Liver (tissue), 9 donors: ENCODE results near the gene NF2. TPM values are rescaled to one million over a fixed set of nuclear protein-coding genes. Genes with fewer than 3 reads are reported as not detected.
A peak's percentile ranks its signal among the peaks of the same experiment; 100 is the strongest.

Source experiments
- DNase-seq: peaks from one replicate; pipeline ENCODE4 v3.0.0-alpha.2; 2017; ENCODE audit warnings: low spot score
- H3K27ac ChIP-seq, 2 donors: one replicate each; pipeline ENCODE4 v1.7.0; 2013; ENCODE audit warnings: inconsistent platforms in 2 of 2, low read length in 2 of 2, control low read depth in 1 of 2, low read depth in 1 of 2, mild to moderate bottlenecking in 1 of 2
- H3K27me3 ChIP-seq, 4 donors: one replicate each; pipeline versions ENCODE4 v1.6.1 to v1.7.0; 2013; ENCODE audit warnings: low read length in 3 of 4, inconsistent platforms in 1 of 4, mild to moderate bottlenecking in 1 of 4, moderate library complexity in 1 of 4; ENCODE audit not compliant: control insufficient read depth in 4 of 4, insufficient read depth in 4 of 4
- H3K36me3 ChIP-seq, 4 donors: one replicate each; pipeline versions ENCODE4 v1.6.1 to v1.7.0; 2013; ENCODE audit warnings: low read length in 3 of 4, mild to moderate bottlenecking in 3 of 4, low read depth in 1 of 4, moderate library complexity in 1 of 4; ENCODE audit not compliant: control insufficient read depth in 4 of 4, insufficient read depth in 3 of 4
- H3K4me1 ChIP-seq, 4 donors: one replicate each; pipeline versions ENCODE4 v1.6.1 to v1.7.0; 2013; ENCODE audit warnings: low read length in 3 of 4, mild to moderate bottlenecking in 3 of 4, moderate library complexity in 1 of 4; ENCODE audit not compliant: control insufficient read depth in 4 of 4, insufficient read depth in 4 of 4
- H3K4me3 ChIP-seq, 3 donors: one replicate each; pipeline versions ENCODE4 v1.6.1 to v1.7.0; 2013; ENCODE audit warnings: low read length in 3 of 3, control low read depth in 1 of 3, low read depth in 1 of 3, mild to moderate bottlenecking in 1 of 3
- H3K9ac ChIP-seq, 2 donors: one replicate each; pipeline ENCODE4 v1.7.0; 2013; ENCODE audit warnings: low read length in 2 of 2, mild to moderate bottlenecking in 2 of 2, moderate library complexity in 2 of 2, control low read depth in 1 of 2, low read depth in 1 of 2
- H3K9me3 ChIP-seq, 4 donors: one replicate each; pipeline versions ENCODE4 v1.6.1 to v1.7.0; 2013; ENCODE audit warnings: low read length in 3 of 4; ENCODE audit not compliant: control insufficient read depth in 4 of 4
- EGR1 ChIP-seq, 2 donors: IDR thresholded peaks; 2 replicates each; pipeline ENCODE4 v1.6.1; 2016 to 2018; ENCODE audit warnings: antibody characterized with exemption in 2 of 2, low read depth in 2 of 2
- FOXA1 ChIP-seq: IDR thresholded peaks from 2 replicates; pipeline ENCODE4 v1.6.1; 2016; ENCODE audit warnings: antibody characterized with exemption
- FOXA2 ChIP-seq: IDR thresholded peaks from 2 replicates; pipeline ENCODE4 v1.6.1; 2016; ENCODE audit warnings: antibody characterized with exemption
- GABPA ChIP-seq, 2 donors: IDR thresholded peaks in 1 of 2; conservative IDR thresholded peaks in 1 of 2; 2 replicates each; pipeline ENCODE4 v1.6.1; 2016; ENCODE audit warnings: antibody characterized with exemption in 2 of 2, mild to moderate bottlenecking in 1 of 2, moderate library complexity in 1 of 2
- HNF4A ChIP-seq, 2 donors: conservative IDR thresholded peaks; 2 replicates each; pipeline ENCODE4 v1.6.1; 2016; ENCODE audit warnings: antibody characterized with exemption in 2 of 2, mild to moderate bottlenecking in 2 of 2
- HNF4G ChIP-seq: IDR thresholded peaks from 2 replicates; pipeline ENCODE4 v1.6.1; 2016; ENCODE audit warnings: antibody characterized with exemption
- JUND ChIP-seq, 2 donors: IDR thresholded peaks; 2 replicates each; pipeline ENCODE4 v1.6.1; 2016; ENCODE audit warnings: antibody characterized with exemption in 2 of 2
- NR2F2 ChIP-seq: IDR thresholded peaks from 2 replicates; pipeline ENCODE4 v1.6.1; 2016; ENCODE audit warnings: antibody characterized with exemption
- RAD21 ChIP-seq, 2 donors: IDR thresholded peaks; 2 replicates each; pipeline ENCODE4 v1.6.1; 2016; ENCODE audit warnings: antibody characterized with exemption in 2 of 2, mild to moderate bottlenecking in 2 of 2
- RXRA ChIP-seq, 2 donors: IDR thresholded peaks; 2 replicates each; pipeline ENCODE4 v1.6.1; 2017 to 2018; ENCODE audit warnings: antibody characterized with exemption in 2 of 2, mild to moderate bottlenecking in 1 of 2
- SP1 ChIP-seq: IDR thresholded peaks from 2 replicates; pipeline ENCODE4 v1.6.1; 2018; ENCODE audit warnings: antibody characterized with exemption, mild to moderate bottlenecking
- TAF1 ChIP-seq: conservative IDR thresholded peaks from 2 replicates; pipeline ENCODE4 v1.6.1; 2016; ENCODE audit warnings: antibody characterized with exemption, mild to moderate bottlenecking
- YY1 ChIP-seq: IDR thresholded peaks from 2 replicates; pipeline ENCODE4 v1.6.1; 2016; ENCODE audit warnings: antibody characterized with exemption, mild to moderate bottlenecking
- WGBS: extraction: QIAGEN DNeasy Blood & Tissue Kit; methylation state at CpG from one replicate; pipeline ENCODE4 v1.1.7; 2013; 5-methylcytosine and 5-hydroxymethylcytosine counted together
- polyA plus RNA-seq, 2 donors: library from polyadenylated mRNA; stranded (reverse) in 1 of 2; unstranded in 1 of 2; fragments of 200-250 nt in 1 of 2; fragments of >200 nt in 1 of 2; fragmentation: Nextera tagmentation in 1 of 2; extraction: Ambion mirVana in 1 of 2; gene quantifications; one replicate each; pipeline versions ENCODE4 v1.2.1 to v1.2.3, GENCODE V29; 2013 to 2015
- total RNA-seq, 2 donors: library from RNA; depleted of rRNA; stranded (reverse); fragments of >200 nt; gene quantifications; one replicate each; pipeline ENCODE4 v1.2.3, GENCODE V29; 2014
- TF ChIP-seq, protein P1 (sequence below): fragments of 150-350 bp; IDR thresholded peaks from 2 replicates; pipeline ENCODE4 v1.5.1; 2017; ENCODE audit warnings: improper control_type of control experiment, low read depth, low read length; ENCODE audit not compliant: missing input control
- TF ChIP-seq, protein P2 (sequence below): IDR thresholded peaks from 2 replicates; pipeline ENCODE4 v1.6.1; 2016; ENCODE audit warnings: antibody characterized with exemption, mild to moderate bottlenecking
- TF ChIP-seq, protein P3 (sequence below): IDR thresholded peaks from 2 replicates; pipeline ENCODE4 v1.6.1; 2016; ENCODE audit warnings: antibody characterized with exemption
- TF ChIP-seq, protein P4 (sequence below): IDR thresholded peaks from 2 replicates; pipeline ENCODE4 v1.6.1; 2016; ENCODE audit warnings: antibody characterized with exemption
- TF ChIP-seq, protein P5 (sequence below): IDR thresholded peaks from 2 replicates; pipeline ENCODE4 v1.6.1; 2016; ENCODE audit warnings: antibody characterized with exemption
- donor health status: healthy.
- donor health status: healthy.
- donor health status: healthy.
- donor health status: healthy.
- donor health status: healthy.

NF2 gene
- total and polyA plus RNA-seq, 4 donors = 6.2 to 25.2 (median 11.2) TPM

DNA sequence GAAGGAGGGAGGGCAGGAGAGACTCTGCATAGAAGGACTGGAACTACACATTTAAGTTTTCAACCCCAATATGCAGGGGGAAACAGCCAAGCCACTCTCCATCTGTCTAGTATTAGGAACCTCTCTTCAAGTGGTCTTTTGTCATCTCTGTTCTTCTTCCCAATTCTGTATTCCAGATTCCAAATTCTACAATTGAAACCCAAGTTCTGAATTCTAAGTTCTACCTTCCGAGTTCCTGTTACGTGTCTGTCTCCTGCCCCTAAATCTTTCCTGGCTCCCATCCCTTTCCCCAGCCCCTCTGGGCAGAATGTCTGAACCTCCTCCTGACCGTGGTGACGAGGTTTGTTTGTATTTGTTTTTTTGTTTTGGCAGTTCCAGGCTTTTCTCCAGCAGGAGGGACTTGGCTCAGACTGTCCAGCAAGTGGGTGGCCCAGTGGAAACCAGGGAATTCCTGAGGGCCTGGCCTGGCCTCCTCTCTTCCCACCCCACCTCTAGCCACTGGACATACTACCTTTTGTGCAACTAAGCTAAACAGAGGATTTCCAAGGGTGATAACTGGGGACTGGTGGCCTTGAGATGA, 48.3 kb upstream of the NF2 start:
- TF ChIP-seq, protein P1, sequence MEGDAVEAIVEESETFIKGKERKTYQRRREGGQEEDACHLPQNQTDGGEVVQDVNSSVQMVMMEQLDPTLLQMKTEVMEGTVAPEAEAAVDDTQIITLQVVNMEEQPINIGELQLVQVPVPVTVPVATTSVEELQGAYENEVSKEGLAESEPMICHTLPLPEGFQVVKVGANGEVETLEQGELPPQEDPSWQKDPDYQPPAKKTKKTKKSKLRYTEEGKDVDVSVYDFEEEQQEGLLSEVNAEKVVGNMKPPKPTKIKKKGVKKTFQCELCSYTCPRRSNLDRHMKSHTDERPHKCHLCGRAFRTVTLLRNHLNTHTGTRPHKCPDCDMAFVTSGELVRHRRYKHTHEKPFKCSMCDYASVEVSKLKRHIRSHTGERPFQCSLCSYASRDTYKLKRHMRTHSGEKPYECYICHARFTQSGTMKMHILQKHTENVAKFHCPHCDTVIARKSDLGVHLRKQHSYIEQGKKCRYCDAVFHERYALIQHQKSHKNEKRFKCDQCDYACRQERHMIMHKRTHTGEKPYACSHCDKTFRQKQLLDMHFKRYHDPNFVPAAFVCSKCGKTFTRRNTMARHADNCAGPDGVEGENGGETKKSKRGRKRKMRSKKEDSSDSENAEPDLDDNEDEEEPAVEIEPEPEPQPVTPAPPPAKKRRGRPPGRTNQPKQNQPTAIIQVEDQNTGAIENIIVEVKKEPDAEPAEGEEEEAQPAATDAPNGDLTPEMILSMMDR = peak; percentile 16
- TF ChIP-seq NR2F2 (no peak), RXRA (IDR thresholded peaks at IDR 0.05) (peak; percentile 46 to 67), FOXA1 (no peak), SP1 (peak; percentile 38), YY1 (peak; percentile 31), HNF4G (no peak), HNF4A (conservative IDR thresholded peaks at IDR 0.05) (peak; percentile 33 to 36), JUND (IDR thresholded peaks at IDR 0.05) (peak in 1 of 2 donors; percentile 34), TAF1 (no peak), GABPA (IDR thresholded peaks at IDR 0.05 in 1 of 2, conservative IDR thresholded peaks at IDR 0.05 in 1 of 2) (peak; percentile 37 to 68), FOXA2 (peak; percentile 19), RAD21 (IDR thresholded peaks at IDR 0.05) (peak; percentile 39 to 59), EGR1 (IDR thresholded peaks at IDR 0.05; ENCODE audit: low read depth in 2 of 2) (peak; percentile 36 to 58)
- TF ChIP-seq, protein P2, sequence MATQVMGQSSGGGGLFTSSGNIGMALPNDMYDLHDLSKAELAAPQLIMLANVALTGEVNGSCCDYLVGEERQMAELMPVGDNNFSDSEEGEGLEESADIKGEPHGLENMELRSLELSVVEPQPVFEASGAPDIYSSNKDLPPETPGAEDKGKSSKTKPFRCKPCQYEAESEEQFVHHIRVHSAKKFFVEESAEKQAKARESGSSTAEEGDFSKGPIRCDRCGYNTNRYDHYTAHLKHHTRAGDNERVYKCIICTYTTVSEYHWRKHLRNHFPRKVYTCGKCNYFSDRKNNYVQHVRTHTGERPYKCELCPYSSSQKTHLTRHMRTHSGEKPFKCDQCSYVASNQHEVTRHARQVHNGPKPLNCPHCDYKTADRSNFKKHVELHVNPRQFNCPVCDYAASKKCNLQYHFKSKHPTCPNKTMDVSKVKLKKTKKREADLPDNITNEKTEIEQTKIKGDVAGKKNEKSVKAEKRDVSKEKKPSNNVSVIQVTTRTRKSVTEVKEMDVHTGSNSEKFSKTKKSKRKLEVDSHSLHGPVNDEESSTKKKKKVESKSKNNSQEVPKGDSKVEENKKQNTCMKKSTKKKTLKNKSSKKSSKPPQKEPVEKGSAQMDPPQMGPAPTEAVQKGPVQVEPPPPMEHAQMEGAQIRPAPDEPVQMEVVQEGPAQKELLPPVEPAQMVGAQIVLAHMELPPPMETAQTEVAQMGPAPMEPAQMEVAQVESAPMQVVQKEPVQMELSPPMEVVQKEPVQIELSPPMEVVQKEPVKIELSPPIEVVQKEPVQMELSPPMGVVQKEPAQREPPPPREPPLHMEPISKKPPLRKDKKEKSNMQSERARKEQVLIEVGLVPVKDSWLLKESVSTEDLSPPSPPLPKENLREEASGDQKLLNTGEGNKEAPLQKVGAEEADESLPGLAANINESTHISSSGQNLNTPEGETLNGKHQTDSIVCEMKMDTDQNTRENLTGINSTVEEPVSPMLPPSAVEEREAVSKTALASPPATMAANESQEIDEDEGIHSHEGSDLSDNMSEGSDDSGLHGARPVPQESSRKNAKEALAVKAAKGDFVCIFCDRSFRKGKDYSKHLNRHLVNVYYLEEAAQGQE = peak; percentile 55
- TF ChIP-seq, protein P3, sequence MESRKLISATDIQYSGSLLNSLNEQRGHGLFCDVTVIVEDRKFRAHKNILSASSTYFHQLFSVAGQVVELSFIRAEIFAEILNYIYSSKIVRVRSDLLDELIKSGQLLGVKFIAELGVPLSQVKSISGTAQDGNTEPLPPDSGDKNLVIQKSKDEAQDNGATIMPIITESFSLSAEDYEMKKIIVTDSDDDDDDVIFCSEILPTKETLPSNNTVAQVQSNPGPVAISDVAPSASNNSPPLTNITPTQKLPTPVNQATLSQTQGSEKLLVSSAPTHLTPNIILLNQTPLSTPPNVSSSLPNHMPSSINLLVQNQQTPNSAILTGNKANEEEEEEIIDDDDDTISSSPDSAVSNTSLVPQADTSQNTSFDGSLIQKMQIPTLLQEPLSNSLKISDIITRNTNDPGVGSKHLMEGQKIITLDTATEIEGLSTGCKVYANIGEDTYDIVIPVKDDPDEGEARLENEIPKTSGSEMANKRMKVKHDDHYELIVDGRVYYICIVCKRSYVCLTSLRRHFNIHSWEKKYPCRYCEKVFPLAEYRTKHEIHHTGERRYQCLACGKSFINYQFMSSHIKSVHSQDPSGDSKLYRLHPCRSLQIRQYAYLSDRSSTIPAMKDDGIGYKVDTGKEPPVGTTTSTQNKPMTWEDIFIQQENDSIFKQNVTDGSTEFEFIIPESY = no peak
- TF ChIP-seq, protein P4, sequence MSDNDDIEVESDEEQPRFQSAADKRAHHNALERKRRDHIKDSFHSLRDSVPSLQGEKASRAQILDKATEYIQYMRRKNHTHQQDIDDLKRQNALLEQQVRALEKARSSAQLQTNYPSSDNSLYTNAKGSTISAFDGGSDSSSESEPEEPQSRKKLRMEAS = peak; percentile 21
- TF ChIP-seq, protein P5, sequence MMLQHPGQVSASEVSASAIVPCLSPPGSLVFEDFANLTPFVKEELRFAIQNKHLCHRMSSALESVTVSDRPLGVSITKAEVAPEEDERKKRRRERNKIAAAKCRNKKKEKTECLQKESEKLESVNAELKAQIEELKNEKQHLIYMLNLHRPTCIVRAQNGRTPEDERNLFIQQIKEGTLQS = no peak
- WGBS = 32% methylated on average over 4 of the region's 4 CpGs
- no peak for DNase-seq
- H3K36me3 ChIP-seq = peaks cover 6 to 28% (median 19%) of the 10 kb centered on the region in 4 donors
- peak overlapping the region in 1 of 2 donors; percentile 4 for H3K9ac ChIP-seq
- H3K9me3 ChIP-seq = no peaks in the 10 kb centered on the region
- H3K4me1 ChIP-seq = peaks cover 3 to 24% (median 23%) of the 10 kb centered on the region in 4 donors
- peak overlapping the region; percentile 80 to 90 for H3K27ac ChIP-seq
- H3K27me3 ChIP-seq = no peaks in the 10 kb centered on the region
- H3K4me3 ChIP-seq = no peak overlapping the region
